Left ventricle myocardium inferior (tissue), 1 donor: ENCODE data around the gene IFT172. TPM values are rescaled to one million over a fixed set of nuclear protein-coding genes. Genes with fewer than 3 reads are reported as not detected.

ENCODE experiments used
- DNase-seq: peaks from one replicate; pipeline ENCODE4 v3.0.0-alpha.2; 2020
- H3K27ac ChIP-seq: fragments of 200-600 bp; replicated peaks from 2 replicates; pipeline ENCODE4 v1.8.0; 2021
- H3K27me3 ChIP-seq: fragments of 200-600 bp; 2 replicates; pipeline ENCODE4 v1.8.0; 2021; ENCODE audit warnings: low read depth
- H3K36me3 ChIP-seq: fragments of 200-600 bp; 2 replicates; pipeline ENCODE4 v1.8.0; 2021
- H3K4me1 ChIP-seq: fragments of 200-600 bp; 2 replicates; pipeline ENCODE4 v1.8.0; 2021
- H3K4me3 ChIP-seq: fragments of 200-600 bp; 2 replicates; pipeline ENCODE4 v1.8.0; 2021; ENCODE audit warnings: mild to moderate bottlenecking, moderate library complexity
- H3K9me3 ChIP-seq: fragments of 200-600 bp; replicated peaks from 2 replicates; pipeline ENCODE4 v1.8.0; 2021
- intact Hi-C: fragments of 100-400 bp; cut with micrococcal nuclease; formaldehyde crosslinking; loops from one replicate; pipeline ENCODE4 v1.11.0; 2022
- total RNA-seq: library from RNA; stranded (reverse); fragmentation: NEBNext Ultra II Directional; extraction: Animal tissue kit (Norgen Biotek cat#: 25700); gene quantifications from one replicate; pipeline ENCODE4 v1.2.1, GENCODE V29; 2021
- TF ChIP-seq, protein P1 (sequence below): fragments of 200-600 bp; IDR thresholded peaks from 2 replicates; pipeline ENCODE4 v1.8.0; 2021; ENCODE audit warnings: antibody characterized with exemption, mild to moderate bottlenecking, borderline replicate concordance
- donor health status: DM: no; HTN: yes; CAD: no; lungs with severe emphysema.

IFT172 gene
- total RNA-seq, 1 donor from 2014 or later, result 21.8 TPM

DNA sequence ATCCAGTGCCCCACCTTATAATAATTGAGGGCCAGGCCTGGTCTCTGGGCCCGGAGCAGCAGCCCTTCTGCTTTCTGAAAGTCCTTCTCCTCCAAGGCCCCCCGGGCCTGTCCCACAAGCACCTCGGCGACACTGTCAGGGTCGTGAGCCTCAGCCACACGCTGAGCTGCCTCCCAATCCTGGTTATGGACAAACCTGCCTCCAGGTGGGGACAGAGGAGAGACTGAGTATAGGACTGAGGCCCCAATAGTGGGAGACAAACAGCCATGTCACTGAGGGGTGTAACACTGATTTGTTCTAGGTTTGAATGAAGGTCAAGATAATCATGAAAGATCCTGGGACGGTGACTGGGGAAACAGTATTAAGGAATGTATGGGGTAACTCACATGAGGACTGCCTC lies 35.6 kb downstream of the IFT172 start:
- DNase-seq, result no peak
- intact Hi-C loops, result no loop called here
- H3K4me3 ChIP-seq, result no peak overlapping the region
- peaks cover 97% of the 10 kb centered on the region for H3K36me3 ChIP-seq
- no peaks in the 10 kb centered on the region for H3K9me3 ChIP-seq
- no peak overlapping the region for H3K27ac ChIP-seq
- H3K4me1 ChIP-seq, result no peaks in the 10 kb centered on the region
- H3K27me3 ChIP-seq, result no peaks in the 10 kb centered on the region
- TF ChIP-seq, protein P1, sequence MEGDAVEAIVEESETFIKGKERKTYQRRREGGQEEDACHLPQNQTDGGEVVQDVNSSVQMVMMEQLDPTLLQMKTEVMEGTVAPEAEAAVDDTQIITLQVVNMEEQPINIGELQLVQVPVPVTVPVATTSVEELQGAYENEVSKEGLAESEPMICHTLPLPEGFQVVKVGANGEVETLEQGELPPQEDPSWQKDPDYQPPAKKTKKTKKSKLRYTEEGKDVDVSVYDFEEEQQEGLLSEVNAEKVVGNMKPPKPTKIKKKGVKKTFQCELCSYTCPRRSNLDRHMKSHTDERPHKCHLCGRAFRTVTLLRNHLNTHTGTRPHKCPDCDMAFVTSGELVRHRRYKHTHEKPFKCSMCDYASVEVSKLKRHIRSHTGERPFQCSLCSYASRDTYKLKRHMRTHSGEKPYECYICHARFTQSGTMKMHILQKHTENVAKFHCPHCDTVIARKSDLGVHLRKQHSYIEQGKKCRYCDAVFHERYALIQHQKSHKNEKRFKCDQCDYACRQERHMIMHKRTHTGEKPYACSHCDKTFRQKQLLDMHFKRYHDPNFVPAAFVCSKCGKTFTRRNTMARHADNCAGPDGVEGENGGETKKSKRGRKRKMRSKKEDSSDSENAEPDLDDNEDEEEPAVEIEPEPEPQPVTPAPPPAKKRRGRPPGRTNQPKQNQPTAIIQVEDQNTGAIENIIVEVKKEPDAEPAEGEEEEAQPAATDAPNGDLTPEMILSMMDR, result no peak

DNA sequence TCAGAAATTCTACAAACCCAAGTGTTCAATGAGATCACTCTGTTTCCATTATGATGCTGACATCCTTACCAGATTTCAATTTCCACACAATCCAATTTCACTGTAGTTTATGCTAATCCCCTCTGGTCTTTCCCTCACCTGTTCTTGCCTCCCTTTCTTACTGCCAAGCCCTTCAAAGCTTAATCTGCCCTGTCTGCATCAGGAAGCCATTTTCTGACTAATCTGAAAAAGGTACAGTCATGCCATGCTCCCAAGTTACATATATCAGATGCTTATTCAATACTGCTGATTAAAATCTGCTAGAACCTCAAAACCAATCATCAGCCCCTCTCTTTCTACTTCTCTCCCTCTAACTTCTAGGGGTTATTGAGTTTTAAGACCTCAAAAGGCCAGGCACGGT lies 38.4 kb downstream of the IFT172 start:
- no peak overlapping the region for H3K27ac ChIP-seq
- H3K4me1 ChIP-seq, result no peaks in the 10 kb centered on the region
- H3K36me3 ChIP-seq, result peaks cover 92% of the 10 kb centered on the region
- DNase-seq, result no peak
- intact Hi-C loops, result no loop called here
- no peak overlapping the region for H3K4me3 ChIP-seq
- TF ChIP-seq, protein P1, result no peak
- H3K27me3 ChIP-seq, result no peaks in the 10 kb centered on the region
- H3K9me3 ChIP-seq, result no peaks in the 10 kb centered on the region

DNA sequence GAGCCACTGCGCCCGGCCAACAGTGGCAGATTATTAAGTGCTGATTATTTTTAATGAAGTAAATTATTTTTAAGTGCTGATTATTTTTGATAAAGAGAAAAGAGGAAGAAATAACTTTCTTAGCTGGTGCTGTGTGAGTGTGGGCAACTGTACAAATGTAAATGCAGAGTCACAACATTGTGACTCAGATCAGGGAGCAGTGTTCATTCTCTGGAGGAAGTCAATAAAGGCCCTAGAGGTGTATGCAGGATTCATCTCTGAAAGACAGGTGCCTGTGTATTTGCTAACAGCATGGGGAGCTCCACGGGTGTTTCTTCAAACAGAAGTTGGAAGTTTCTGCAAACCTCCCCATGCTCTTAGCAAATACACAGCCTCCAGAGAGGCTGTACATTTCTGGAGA lies 41.2 kb downstream of the IFT172 start:
- intact Hi-C loops, result no loop called here
- H3K36me3 ChIP-seq, result peaks cover 78% of the 10 kb centered on the region
- no peak overlapping the region for H3K4me3 ChIP-seq
- H3K4me1 ChIP-seq, result no peaks in the 10 kb centered on the region
- H3K9me3 ChIP-seq, result no peaks in the 10 kb centered on the region
- TF ChIP-seq, protein P1, result no peak
- no peak for DNase-seq
- no peaks in the 10 kb centered on the region for H3K27me3 ChIP-seq
- no peak overlapping the region for H3K27ac ChIP-seq

DNA sequence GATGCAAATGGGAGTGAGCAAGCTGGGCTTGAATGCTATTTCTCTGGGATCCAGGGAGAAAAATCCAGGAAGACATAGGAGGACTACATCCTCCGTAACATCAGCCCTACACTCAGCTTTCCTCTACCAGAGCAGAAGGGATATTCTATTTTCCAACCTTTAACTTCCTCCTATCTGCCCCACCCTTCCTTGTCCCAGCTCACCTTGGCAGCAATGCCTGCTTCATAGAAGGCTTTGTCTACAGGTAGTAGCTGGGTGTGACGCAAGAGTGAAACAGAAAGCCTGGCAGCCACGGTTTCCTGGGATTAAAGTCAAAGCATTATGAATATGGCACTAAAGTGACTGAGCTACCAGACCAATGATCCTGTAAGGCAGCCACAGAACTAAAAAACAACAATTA lies 43.5 kb downstream of the IFT172 start:
- no peaks in the 10 kb centered on the region for H3K9me3 ChIP-seq
- no peak overlapping the region for H3K4me3 ChIP-seq
- H3K27me3 ChIP-seq, result no peaks in the 10 kb centered on the region
- TF ChIP-seq, protein P1, result no peak
- intact Hi-C loops, result no loop called here
- H3K4me1 ChIP-seq, result peaks cover 7% of the 10 kb centered on the region
- peaks cover 68% of the 10 kb centered on the region for H3K36me3 ChIP-seq
- no peak for DNase-seq
- H3K27ac ChIP-seq, result no peak overlapping the region

DNA sequence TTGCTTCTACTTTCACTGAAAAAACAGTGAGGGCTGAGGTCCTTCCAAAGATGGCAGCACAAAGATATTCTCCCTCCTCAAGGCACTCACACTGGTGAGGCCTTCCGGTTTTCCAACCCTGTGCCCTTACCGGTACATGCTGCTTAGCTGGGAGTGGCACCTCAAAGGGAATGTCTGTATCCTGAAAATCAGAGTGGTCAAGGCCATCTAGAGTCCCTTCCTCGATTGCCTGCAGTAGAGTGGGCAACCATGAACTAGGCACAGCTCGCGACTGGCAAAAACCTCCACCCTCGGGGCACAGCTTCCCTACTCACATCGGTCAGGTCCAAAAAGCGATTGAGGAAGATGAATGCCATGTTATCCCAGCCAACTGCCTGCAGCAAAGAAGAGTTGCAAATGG lies 43.9 kb downstream of the IFT172 start:
- Histone ChIP-seq H3K27me3 (no peaks in the 10 kb centered on the region), H3K9me3 (no peaks in the 10 kb centered on the region), H3K4me3 (no peak overlapping the region), H3K27ac (no peak overlapping the region), H3K36me3 (peaks cover 69% of the 10 kb centered on the region), H3K4me1 (peaks cover 7% of the 10 kb centered on the region)
- DNase-seq, result no peak
- intact Hi-C loops, result no loop called here
- TF ChIP-seq, protein P1, result no peak

DNA sequence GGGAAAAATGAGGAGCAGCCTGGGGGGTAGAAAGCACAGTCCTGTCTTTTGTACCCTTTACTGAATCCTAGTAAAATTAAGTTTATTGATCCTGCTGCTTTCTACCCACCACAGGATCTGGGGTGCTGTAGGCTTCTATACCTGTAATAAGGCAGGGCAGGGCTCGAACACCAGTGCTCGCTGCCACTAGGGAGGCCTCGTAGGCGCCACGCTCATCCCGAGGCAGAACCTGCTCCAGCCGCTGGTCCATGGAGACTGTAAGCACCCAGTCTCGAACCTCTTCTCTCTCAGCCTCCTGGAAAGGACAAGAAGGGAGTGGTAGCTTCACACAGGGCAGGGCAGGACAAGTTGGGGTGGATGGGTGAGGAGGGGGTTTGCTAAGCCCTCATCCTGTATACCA lies 44.4 kb downstream of the IFT172 start:
- H3K4me1 ChIP-seq, result peaks cover 7% of the 10 kb centered on the region
- H3K27me3 ChIP-seq, result no peaks in the 10 kb centered on the region
- intact Hi-C loops, result no loop called here
- H3K36me3 ChIP-seq, result peaks cover 70% of the 10 kb centered on the region
- no peak for DNase-seq
- H3K9me3 ChIP-seq, result no peaks in the 10 kb centered on the region
- TF ChIP-seq, protein P1, result no peak
- no peak overlapping the region for H3K4me3 ChIP-seq
- H3K27ac ChIP-seq, result no peak overlapping the region
